SHP77 treated with DMSO at 0.1 percent for 48 hours (cell line): ENCODE measurements around the gene PNPLA1.

Experiments
- DNase-seq: peaks from one replicate; lab custom pipeline; 2025; lab: John Stamatoyannopoulos, UW

PNPLA1 gene, protein sequence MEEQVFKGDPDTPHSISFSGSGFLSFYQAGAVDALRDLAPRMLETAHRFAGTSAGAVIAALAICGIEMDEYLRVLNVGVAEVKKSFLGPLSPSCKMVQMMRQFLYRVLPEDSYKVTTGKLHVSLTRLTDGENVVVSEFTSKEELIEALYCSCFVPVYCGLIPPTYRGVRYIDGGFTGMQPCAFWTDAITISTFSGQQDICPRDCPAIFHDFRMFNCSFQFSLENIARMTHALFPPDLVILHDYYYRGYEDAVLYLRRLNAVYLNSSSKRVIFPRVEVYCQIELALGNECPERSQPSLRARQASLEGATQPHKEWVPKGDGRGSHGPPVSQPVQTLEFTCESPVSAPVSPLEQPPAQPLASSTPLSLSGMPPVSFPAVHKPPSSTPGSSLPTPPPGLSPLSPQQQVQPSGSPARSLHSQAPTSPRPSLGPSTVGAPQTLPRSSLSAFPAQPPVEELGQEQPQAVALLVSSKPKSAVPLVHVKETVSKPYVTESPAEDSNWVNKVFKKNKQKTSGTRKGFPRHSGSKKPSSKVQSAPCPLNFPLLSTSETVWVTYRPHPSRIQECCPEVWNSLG

GRCh38 chr6:36269834-36270705 lies at the start of gene PNPLA1:
Gene PNPLA1 (plus strand): TSS chr6:36270060. CDS start chr6:36270460, 400 bp downstream.
- no peak for DNase-seq

DNA sequence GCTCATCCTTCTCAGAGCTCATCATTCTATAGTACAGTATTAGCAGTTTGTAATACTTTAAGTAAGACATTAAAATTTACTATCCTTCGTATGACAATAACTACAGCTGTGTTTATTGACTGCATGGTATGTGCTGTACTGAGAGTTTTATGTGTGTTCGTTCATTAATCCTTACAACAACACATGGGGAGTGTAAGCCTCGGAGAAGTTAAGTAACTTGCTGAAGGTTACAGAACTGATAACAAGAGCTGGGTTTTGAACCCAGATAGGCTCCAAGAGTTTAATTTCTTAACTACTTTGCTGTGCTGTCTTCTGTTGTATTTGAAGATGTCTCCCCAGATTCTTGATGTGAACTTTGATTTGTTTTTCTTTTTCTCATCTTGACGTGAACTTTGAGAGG lies 49.6 kb upstream of the PNPLA1 start:
- no peak for DNase-seq

DNA sequence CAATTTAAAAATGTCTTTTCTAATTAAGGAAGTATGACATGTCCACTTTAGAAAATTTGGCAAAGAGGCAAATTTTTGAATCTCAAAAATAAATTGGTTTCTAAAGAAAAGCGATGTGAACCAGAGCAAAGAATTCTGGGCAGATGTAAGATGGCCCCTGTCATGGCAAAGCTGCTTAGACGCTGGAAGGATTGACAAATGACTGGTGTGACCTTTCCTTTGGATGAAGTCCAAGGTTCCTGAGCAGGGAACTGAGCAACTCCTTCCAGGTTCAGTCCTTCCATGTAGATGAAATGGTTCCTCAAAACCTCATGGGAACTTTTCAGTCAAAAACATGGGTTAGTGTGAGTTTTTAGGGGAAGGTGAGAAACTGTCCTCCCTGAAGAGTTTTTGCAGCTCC lies 48.2 kb upstream of the PNPLA1 start:
- no peak for DNase-seq

GRCh38 chr6:36222924-36223323 lies 46.9 kb upstream of the PNPLA1 start:
- DNase-seq: no peak

GRCh38 chr6:36223706-36224105 lies 46.2 kb upstream of the PNPLA1 start:
- DNase-seq: no peak

GRCh38 chr6:36224918-36225461 lies 44.9 kb upstream of the PNPLA1 start:
- no peak for DNase-seq

- DNase-seq: no peak
Measured at GRCh38 chr6:36226438-36227047, 43.3 kb upstream of the PNPLA1 start.

DNA sequence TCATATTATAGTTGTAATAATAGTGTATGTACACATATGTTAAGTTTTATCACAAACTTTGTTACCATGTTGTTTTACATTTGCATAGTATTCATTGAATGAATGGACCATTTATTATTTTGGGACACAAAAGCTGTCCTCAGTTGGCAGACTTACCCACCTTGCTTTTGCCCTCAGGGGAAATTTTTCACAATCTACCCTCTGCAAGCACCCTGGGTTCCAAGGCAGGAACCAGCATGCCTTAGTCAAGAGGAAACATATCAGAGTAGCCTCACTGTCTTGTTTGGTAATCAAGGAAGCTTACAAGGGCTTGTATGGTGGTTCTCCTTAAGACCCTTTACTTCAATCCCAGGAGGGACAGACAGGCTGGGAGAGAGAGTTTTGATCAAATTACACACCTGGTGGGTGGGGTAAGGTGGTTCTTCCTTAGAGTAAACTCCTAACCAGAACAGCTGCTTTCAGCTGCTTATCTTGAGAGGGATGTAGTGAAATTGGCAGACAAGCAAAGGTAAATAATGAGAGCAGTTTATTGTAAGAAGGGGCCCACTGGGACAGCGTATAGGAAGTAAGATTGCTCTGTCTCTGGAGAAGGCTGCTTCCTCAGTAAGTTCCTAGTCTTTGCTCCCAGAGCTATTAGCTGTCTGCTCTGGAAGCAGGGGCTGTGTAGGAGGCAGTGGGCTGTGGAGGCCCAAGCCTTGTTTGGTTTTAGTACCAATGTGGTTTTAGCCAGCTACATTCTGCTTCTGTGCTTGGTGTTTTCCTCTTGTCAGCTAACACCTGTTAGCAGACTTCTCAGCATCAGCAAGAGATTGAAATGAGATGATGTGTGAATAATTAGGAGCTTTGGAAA lies 42.3 kb upstream of the PNPLA1 start:
- no peak for DNase-seq

DNA sequence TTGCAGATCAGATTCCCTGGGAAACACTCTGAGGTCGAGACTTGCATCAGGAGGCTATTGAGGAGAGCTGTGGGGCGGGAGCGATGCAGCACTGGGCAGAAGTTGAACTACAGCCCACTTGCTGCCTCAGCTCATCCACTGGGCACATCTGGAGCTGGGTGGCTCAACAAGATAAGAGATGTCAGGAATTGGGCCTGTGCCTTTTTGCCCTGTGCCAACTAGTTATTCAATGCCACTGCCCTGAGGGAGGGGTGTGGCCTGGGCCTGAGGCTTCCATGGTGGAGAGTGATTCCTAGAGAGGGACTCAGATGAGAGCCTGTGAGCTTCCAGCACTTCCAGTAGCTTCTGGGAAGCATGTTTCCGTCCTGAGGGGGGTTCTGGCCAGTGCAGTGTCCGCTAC lies 40.6 kb upstream of the PNPLA1 start:
- DNase-seq: no peak

DNA sequence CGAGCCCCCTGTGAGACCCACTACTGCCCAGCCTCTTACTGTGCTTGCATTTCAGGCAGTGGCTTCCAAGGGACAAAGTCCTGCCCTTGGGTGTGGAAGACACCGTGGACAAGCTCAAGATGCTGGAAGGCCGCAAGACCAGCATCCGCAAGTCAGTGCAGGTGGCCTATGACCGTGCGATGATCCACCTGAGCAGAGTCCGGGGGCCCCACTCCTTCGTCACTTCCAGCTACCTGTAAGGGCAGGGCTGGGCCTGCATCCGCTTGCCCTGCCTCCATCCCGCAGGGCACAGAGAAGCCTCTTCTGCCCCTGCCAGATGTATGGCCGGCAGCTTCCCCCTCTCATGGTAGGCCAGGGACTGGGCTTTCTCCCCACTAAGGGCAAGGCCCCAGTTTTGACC lies 39.5 kb upstream of the PNPLA1 start:
- DNase-seq: no peak

DNA sequence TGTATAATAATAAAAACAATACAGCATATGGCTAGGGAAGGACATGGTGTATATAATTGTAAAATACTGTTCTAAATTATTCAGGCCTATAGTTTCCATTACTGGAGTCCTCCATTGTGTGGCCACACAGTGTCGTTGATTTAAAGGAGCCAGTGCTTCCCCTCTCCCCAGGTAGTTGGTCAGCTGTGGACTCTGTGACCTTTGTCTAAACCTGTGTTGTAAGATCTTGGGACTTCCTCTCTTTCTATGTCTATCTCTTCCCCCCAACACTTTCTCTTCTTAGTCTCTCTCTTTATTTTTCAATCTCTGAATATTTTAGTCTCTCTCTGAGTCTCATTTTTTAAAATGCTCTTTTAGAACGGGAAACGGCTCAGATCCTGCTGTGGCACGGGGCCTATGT lies 37.7 kb upstream of the PNPLA1 start:
- no peak for DNase-seq

DNA sequence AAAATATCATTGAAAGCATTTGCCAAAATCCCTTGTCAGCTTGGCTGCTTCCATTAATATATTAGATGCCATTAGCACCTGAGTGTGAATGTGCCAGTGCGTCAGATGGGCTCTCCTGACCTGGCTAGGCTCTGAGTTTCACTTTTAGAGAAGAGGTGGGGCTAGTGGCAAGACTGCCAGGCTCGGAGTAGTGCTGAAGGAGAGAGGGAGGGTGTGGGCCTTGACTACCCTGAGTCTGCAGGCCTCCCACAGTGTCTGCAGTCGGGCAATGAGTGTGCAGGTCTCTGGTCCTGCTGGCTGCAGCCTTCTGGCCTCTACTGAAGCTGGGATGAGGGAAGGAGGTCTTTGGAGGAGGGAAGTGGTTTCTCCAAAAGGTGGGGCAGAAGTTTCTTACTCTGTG lies 34.6 kb upstream of the PNPLA1 start:
- DNase-seq: no peak

DNA sequence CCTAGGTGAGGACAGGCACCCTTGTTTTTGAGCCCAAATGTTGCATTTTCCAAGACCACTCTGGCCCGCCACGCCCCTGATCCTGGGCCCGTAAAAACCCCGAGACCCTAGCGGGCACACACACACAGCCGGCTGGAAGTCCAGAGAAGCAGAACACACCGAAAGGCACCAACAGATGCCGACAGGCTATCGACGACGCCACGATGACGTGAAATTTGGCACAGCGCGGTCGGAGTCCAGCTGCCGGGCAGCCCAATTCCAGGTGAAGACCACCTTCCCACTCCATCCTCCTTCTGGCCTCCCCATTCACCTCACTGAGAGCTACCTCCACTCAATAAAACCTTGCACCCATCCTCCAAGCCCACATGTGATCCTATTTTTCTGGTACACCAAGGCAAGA lies 34.0 kb upstream of the PNPLA1 start:
- no peak for DNase-seq

DNA sequence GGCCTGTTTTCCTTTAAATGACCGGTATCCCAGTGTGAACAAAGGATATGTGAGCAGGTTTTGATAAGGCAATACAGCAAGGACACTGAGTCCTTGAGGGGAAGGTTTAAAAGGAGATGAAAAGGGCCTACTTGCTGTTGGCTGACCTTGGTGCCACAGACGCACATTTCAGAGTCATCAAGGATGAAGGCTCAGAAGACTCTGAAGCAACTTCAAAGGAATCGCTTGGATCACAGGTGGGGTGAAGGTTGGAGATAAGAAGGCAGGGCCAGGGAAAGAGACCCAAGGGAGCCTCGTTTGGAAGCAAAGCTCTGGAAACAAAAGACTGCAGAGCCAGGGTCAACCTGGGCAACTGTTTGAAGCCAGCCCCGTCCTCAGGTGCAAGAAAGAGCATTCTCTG lies 30.1 kb upstream of the PNPLA1 start:
- DNase-seq: no peak

- DNase-seq: no peak
Measured at GRCh38 chr6:36241728-36242127, 28.1 kb upstream of the PNPLA1 start.

GRCh38 chr6:36242161-36242560 lies 27.7 kb upstream of the PNPLA1 start:
- DNase-seq: no peak

DNA sequence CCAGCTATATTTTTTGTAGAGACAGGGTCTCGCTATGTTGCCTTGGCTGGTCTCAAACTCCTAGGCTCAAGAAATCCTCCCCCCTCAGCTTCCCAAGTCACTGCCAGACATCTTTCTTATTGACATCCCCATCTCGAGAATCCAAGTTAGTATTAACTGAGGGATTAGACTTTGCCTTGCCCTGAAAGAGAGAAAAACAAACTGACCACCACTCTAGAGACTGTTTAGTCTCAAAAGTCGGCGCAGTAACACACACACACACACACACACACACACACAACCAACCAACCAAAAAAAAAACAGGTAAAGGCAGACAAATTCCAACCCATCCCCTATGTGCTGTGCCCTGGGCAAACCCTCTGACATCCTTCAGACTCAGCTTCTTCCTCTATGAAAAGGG lies 27.2 kb upstream of the PNPLA1 start:
- no peak for DNase-seq

DNA sequence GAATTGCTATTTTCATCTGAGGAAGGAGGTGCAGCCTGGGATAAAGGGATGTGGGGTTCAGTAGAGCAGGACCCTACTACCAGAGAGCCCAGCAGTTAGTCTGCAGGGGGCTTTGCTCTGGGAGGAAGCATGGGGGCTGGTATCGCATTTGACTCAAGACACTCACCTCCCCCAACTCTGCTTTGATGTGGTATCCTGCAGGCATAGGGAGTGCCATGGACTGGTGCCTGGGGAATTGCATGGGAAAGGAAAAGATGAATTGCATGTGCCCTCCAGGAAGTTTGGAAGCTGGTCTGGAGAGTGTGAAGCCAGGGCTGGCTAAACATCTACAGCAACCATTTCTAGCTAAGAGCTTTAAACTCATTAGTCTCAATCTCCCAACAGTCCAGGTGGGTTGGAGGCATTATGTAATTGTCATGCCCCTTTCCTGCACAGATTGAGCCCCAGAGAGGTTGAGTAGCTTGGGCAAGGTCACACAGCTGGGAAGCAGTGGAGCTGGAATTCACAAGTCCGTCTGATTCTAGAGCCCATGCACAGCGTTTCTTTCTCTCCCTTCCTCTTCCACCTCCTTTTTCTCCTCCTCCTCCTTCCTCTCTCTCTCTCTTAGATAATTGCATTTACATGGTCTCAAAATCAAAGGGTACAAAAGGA lies 26.2 kb upstream of the PNPLA1 start:
- no peak for DNase-seq

DNA sequence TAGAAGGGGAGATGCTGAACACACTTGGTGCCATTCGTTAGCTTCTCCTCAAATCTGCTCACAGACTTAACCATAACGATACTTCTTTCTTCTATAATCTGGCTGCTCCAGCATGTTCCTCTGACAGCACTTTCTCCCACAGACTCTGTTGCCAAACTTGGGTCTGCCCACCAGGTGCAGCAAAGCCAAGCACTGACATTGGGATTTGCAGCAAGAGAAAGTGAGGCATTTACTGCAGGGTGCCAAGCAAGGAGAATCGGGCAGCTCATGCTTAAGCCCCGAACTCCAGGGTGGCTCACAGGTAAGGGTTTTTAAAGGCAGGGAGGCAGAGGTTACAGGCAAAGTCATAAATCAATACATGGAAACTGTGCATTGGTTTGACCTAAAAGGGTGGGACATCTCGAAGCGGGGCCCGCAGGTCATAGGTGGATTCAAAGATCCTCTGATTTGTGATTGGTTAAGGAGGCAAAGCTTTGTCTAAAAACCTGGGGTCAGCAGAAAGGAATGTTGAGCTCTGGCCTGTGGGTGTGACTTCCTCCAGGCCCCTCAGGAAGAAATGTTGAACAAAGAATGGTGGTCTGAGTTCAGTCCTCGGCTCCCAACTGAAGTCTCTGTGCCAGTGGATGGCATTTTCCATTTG lies 25.1 kb upstream of the PNPLA1 start:
- DNase-seq: no peak

- no peak for DNase-seq
Measured at GRCh38 chr6:36245572-36246061, 24.2 kb upstream of the PNPLA1 start.
